B cell (primary cell): ENCODE data around the gene MAP4K4.

Experiments
- CTCF ChIP-seq: fragments of 200-600 bp; IDR thresholded peaks from one replicate; pipeline ENCODE4 v1.8.0; 2022; ENCODE audit warnings: antibody characterized with exemption, mild to moderate bottlenecking
- EZH2 ChIP-seq: IDR thresholded peaks from 2 replicates; pipeline ENCODE4 v1.6.1; 2012; ENCODE audit warnings: borderline replicate concordance, low read depth, mild to moderate bottlenecking, moderate library complexity, low read length; ENCODE audit not compliant: insufficient read depth, poor library complexity, severe bottlenecking

GRCh38 chr2:101821059-101821805 lies 123.7 kb downstream of the MAP4K4 start:
- TF ChIP-seq EZH2 (no peak), CTCF (no peak)
